NCI-H2107 treated with DMSO at 0.1 percent for 48 hours (cell line): ENCODE results near the gene CYP2W1.
A peak's percentile ranks its signal among the peaks of the same experiment; 100 is the strongest.

Experiments
- DNase-seq: peaks from one replicate; lab custom pipeline; 2025; ENCODE audit not compliant: unreplicated experiment; lab: John Stamatoyannopoulos, UW

CYP2W1 gene

DNA sequence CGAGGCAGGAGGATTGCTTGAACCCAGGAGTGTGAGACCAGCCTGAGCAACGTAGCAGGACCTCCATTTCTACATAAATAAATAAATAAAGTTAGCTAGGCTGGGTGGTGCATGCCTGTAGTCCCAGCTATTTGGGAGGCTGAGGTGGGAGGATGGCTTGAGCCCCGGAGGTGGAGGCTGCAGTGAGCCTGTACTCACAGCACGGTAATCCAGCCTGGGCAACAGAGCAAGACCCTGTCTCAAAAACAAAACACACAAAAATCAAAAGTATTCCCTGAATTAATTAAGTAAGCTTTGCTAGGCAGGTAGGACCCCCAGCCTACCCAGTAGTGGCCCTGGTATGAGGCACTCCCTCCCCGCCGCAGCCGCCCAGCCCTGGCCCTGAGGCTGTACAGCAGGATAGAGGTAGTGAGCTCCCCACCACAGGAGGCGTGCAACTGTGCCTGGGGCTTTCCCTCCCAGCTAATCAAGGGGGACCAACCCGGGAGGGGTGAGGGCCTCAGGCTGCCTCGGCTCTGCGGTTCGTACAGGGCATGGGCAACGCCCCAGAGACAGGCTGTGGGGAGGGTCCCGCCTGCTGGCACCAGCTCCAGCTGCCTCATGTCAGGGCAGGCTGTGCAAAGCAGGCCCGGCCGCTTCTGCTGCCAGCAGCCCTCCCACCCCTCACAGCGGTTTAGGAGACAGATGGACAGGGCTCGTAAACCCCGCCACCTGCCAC lies 1.0 kb upstream of the CYP2W1 start:
- no peak for DNase-seq

DNA sequence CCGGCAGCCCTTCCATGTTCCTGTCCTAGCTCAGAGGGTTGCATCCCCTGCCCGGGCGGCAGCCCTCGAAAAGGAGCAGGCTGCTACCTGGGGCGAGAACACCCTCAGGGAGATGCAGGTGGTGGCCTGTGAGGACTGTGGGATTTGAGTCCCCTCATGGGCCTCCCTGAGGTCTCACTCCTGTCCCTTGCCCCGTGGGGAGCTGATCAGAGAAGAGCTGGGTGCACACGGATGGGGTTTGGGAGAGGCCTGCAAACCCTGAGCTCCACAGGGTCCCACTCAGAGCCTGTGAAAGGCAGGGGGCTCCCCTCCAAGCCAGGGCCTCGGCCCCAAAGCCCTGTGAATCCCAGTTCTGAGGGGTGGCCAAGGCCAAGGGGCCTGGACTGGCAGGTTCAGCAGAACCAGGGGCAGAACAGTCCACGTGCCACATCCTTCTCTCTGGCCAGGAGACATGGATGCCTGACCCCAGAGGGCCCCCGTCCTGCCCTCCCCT lies 424 bp upstream of the CYP2W1 start:
- no peak for DNase-seq

DNA sequence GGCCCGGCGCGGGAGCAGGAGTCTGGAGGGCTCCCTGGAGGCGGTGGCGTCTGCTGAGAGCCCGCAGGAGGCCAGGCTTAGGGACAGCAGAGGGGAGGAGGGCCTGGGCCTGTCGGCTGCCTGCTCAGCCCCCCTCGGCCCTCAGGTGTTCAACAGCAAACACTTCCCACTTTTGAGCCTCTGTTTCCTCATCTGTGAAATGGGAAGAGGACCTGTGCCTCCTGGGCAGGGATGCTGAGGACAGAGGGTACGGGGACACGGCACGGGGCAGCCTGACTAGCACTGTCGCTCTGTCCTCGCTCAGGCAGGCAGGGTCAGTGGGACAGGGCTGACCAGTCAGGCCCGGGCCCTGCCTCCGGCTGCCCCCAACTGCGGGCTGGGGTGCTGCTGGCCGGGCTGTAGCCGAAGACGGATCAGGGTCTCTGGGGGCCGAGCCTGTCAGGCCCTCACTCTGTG lies 663 bp downstream of the CYP2W1 start:
- no peak for DNase-seq

DNA sequence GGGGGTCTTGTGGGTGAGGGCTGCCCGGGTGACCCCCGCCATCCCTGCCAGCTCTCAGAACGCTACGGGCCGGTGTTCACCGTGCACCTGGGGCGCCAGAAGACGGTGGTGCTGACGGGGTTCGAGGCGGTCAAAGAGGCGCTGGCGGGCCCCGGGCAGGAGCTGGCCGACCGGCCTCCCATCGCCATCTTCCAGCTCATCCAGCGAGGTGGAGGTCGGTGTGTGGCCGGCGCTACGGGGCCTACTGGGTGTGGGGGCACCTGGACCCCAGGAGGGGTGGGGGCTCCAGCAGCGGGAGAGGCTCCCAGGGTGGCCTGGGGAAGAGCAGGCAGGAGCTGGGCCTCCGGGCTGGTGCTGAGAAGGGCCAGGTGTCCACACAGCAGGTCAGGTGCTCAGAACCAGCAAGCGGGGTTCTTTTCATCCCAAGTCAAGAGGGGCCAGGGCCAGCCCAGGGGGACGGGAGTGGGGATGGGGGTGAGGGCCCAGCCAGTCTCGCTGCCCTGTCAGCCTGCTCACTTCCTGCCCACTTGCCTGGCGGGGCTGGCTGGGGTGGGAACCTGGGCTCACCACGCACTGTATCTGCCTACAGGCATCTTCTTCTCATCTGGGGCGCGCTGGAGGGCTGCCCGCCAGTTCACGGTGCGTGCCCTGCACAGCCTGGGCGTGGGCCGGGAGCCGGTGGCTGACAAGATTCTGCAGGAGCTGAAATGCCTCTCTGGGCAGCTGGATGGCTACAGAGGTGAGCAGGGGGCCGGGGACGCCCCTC lies 1.6 kb downstream of the CYP2W1 start:
- no peak for DNase-seq

DNA sequence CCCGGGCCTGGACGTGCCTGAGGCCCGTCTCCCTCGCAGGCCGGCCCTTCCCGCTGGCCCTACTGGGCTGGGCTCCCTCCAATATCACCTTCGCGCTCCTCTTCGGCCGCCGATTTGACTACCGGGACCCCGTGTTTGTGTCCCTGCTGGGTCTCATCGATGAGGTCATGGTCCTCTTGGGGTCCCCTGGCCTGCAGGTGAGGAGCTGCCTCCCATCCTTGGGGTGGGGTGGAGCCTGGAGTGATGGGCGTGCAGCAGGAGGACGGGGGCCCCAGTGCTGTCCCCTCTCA lies 2.1 kb downstream of the CYP2W1 start:
- no peak for DNase-seq

DNA sequence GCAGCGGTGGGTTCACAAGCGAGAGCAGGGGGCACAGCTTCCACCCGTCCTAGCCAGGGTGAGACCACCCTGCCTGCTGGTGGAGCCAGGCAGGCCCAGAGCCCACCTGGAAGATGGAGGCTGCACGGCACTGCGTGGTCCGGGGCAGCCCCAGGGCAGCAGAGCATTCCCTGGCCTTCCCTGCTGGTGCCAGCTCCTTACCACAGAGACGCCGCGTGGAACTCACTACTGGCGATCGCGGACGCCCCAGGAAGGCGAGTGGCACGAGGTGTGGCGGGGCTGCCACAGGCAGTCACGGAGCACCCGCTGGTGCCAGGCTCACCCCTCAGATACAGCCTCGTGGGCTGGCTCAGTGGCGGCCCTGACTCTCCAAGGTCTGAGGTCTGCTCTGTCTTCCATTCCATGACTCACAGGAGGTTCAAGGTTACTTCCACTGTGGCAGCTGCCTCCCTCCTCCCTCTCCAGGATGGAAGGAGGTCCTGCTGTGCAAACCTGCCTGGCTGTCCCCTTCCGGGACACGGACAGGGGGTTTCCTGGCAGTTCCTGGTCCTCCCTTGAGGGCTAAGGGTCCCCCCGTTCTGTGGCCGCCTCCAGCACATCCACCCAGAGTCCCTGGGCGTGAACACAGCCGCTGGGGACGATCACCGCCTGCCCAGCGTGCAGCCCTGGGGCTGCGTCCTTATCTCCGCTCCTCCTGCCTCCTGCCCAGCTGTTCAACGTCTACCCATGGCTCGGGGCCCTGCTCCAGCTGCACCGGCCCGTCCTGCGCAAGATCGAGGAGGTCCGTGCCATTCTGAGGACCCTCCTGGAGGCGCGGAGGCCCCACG lies 3.1 kb downstream of the CYP2W1 start:
- DNase-seq: no peak

DNA sequence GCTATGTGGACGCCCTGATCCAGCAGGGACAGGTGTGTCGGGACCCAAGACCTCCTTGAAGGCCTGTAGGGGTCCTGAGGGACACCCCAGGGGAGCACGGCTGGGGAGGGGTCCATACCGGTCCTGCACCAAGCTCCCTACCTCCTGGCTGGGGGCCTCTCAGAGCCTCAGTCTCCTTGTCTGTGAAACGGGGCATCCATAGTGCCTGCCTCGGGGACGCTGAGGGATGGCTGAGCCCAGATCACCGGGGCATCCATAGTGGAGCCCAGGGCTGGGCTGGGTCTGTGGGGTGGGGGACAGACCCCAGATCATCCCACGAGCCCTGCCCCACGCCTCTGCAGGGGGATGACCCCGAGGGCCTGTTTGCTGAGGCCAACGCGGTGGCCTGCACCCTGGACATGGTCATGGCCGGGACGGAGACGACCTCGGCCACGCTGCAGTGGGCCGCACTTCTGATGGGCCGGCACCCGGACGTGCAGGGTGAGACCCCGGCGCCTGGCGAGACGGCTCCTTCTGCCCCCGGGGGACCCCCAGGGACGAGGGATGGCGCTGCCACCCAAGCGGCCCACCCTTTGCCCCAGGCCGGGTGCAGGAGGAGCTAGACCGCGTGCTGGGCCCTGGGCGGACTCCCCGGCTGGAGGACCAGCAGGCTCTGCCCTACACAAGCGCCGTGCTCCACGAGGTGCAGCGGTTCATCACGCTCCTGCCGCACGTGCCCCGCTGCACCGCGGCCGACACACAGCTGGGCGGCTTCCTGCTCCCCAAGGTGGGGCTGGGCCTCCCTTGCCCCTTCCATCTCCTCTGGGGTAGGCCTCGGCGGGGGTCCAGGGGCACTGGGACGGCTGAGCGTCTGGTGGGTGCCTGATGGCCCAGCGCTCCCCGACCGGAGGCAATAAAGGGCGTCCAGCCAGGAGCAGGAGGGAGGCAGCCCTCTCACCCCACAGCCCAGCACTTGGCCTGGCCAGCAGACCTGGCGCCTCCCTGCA lies 4.1 kb downstream of the CYP2W1 start:
- DNase-seq: no peak

DNA sequence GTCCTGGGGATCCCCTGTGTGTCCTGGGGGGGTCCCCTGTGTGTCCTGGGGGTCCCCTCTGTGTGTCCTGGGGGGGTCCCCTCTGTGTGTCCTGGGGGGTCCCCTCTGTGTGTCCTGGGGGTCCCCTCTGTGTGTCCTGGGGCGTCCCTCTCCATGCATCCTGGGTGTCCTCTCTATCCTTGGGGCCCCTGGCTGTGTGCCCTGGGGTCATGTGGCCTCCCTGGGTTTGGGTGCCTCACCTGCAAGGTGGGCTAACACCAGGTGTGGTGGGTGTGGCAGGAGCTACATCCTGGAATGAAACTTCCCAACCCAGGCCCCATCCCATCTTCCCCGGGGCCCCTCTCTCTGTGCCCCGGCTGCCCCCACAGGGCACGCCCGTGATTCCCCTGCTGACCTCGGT lies 4.9 kb downstream of the CYP2W1 start:
- DNase-seq: no peak

DNA sequence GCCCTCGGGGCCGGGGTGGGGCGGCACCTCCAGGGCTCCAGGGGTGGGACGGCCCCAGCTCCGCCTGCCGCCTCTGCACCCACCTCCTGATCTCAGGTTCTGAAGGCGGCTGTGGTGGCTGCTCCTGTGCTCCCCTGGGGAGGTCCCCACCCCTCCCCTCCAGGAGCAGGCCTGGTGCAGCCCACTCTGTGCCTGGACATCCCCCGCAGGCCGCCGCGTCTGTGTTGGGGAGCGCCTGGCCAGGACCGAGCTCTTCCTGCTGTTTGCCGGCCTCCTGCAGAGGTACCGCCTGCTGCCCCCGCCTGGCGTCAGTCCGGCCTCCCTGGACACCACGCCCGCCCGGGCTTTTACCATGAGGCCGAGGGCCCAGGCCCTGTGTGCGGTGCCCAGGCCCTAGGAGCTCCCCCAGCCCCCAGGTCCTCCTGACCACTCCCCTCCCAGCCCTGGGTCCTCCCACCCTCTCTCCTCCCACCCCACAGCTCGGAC lies 5.5 kb downstream of the CYP2W1 start:
- DNase-seq: no peak

DNA sequence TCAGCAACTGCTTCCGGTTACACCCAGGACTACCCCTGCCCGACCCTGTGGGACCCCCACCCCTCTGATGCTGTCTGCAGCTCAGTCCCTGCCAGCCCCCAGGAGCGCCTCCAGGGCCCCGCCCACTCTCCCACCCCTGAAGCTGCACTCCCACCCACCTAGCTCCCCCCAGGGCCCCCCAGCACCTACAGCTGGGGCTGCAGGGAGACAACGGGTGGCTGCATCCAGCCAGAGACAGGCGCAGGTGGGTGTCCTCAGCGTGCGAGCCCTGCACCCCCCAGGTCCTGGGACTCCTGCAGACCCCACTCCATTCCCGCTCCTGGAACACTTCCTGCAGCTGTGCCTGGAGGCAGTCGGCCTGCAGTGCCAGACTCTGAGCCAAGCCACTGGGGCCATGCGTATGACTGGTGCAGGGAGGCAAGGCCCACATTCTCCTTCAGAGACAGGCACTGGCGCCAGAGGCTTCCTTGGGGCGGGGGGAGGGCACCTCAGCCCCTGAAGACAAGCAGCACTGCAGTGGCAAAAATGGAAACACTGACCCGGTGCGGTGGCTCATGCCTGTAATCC lies 6.1 kb downstream of the CYP2W1 start:
- no peak for DNase-seq

DNA sequence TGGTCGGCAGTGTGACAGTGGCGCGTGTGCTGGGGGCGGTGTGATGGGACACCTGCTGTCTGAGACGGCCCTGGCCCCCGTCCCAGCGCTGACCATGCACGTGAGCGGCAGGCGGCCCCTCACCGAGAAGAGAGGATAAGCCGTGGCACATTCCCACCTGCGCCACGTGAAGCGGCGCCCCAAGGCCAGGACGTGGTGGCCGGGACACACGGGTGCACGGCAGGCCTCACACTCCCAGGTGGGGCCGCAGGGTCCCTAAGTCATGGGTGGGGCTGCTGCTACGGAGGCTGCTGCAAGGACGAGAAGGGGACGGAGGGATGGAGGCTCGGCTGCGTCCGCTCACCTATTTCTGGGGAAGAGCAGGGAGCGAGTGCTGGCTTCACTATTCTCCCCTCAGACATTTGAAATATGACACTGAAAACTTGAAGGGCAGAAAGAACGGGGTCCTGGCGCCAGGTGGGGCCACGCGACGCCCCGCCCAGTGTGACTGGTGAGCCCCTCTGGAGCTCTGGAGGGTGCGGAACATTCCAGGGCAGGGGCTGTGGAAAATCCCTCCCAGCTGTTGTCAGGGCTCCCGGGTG lies 7.5 kb downstream of the CYP2W1 start:
- no peak for DNase-seq

DNA sequence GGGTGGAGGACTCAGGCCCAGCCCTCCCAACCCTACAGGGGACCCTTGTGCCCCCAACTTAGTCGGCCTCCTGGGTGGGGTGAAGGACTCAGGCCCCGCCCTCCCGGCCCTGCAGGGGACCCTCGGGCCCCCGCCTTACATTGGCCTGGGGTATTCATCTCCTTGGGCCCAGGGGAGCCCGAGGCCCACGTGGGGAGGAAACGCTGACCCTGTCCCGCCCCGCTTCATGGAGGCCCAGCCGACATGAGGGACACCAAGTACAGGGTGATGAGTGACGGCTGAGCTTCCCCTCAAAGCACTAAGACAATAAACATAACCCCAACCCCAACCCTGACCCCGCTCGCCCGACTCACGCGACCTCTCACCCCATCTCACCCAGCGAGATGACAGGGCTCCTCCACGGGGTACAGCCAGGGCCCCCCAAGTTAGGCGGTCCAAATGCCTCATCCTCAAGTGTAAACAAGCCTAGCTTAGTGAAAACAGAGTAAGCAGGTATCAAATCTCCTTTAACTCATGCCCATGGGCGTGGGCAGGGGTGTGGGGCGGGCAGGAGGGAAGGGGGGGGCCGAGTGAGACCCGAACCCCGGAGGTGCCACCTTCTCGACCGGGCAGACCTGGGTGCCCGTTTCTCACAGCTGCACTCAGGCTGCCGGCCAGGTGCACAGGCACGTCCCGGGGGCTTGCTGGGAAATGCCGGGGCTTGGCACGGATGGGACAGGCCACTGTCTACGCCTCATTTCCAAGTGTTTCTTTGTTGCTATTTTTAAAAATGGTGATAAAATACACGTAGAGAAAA lies 8.2 kb downstream of the CYP2W1 start:
- no peak for DNase-seq

DNA sequence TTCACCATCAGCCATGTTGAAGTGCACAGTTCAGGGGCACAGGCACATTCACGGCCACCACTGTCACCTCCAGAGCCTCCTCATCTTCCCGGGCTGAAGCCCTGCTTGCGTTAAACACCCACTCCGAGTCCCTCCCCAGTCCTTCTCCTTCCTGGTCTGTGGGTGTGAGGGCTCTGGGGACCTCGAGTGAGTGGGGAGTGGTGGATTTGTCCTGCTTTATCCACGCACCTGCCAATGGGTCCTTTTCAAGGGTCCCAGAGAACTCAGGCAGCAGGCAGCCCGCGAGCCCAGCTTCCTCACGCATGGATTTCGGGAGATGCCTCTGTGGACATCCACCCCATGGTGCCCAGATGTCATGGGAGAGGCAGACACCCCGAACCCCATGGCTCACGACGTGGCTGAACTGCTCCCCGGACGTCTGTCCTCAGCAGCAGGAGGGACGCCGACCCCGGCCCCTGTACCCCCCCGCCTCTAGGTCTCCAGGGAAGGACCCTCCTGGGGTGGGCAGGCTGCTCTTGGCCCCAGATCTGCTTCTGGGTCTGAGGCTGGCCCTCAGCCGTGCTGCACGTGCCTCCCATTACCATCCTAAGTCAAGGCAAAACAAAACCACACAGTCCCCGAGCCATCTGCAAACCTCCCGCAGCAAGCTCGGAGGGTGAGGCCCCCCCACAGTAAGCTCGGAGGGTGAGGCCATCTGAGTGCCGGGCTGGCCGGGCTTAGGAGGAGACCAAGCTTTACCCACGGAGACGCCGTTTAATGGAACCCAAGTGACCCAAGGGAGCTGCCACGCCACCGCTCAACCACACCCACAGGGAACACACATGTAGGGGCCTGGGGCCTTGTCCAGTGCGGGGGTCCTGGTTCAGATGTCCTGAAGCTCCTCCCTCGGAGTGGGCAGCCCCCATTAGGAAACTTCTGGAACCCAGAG lies 9.0 kb downstream of the CYP2W1 start:
- no peak for DNase-seq

DNA sequence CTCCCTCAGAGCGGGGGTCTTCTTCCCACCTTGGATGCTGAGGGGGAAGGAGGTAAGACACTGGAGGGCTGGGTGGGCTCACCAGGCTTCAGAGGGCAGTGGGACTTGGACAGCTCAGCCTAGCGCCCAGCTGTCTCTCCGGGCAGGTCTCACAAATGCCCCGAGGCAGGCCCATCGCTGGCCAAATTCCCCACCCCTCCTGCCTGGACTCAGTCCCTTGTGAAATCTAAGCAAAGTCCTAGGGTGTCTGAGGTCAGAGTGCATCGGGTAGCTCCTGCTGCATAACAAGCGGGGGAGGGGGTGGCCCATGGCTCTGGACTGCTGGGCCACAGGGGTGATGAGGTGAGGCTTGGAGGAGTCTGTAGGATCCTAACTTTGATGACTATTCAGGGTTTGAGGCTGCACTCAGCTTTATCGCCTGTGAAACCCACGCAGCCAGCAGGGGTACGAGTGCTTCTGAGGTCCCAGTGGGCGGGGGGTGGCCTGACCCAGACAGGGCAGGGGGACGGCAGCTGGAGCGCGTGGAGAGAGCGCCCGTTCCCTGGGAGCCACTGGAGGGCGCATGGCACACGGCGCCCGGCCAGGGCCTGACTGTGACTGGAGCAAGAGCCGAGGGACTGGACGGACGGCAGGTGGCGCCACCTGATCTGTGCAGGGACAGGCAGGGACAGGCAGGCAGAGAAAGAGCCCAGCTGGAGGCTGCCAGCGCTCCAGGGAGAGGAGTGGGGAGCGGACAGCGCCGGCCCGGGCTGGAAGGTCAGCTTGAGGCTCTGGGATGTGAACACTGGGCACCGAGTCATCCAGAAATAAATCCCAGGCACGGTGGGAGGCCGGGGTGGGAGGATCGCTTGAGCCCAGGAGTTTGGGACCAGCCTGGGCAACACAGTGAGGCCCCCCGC lies 10.0 kb downstream of the CYP2W1 start:
- peak; percentile 95 for DNase-seq

DNA sequence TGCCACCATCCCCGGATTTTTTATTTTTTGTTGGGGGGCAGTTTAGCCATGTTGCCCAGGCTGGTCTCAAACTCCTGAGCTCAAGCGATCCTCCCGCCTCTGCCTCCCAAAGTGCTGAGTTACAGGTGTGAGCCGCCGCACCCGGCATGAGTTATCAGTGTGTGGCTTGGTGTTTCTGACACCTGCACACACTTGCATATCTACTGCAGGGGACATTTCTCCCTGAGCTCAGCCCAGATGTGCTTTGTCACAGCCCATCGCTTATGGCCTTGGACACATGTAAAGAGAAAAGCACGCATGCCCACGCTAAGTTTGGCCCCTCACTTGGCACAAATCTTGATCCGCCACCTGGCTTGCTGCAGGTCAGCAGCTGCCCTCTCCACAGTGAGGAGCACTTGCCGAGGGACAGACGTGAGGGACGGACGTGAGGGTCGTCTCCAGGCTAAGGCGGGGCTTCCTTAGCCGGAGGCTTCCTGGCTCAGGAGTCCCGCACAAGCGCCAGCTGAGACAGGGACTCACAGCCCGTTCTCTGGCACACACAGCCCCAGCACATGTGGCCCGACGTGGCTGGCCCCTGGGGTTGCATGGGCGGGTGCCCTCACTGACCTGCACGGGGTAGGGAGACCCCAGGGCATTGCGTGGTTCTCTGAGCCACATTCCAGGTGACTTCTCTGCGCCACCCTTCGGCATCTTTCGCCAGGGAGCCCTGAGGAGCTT lies 11.8 kb downstream of the CYP2W1 start:
- DNase-seq: no peak

DNA sequence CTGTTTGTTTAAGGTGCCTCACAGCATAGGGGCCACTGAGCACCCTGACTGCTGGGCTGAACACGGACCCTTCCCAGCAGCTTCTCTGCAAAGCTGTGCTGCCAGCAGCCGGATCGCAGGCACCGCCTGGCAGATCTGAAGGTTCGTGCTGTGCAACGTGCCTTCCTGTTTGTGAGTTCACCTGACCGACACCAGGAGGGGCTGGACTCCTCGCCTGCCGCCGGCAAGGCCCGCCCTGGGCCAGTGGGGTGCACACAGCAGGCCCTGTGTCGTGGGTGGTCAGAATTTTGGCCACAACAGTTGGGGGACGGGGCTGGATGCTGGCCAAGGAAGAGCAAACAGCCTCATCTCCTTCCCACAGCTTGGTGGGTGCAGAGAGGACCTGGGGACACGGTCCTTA lies 12.6 kb downstream of the CYP2W1 start:
- no peak for DNase-seq
